ENCODE measurements around the gene RFX1. TPM values are rescaled to one million over a fixed set of nuclear protein-coding genes. Genes with fewer than 3 reads are reported as not detected.

Gene RFX1
- total and polyA plus RNA-seq, 2 of the 13 experiments (the other 11 are each of a cell fraction or from before 2014, with no cell fraction given) = 1.1 to 1.3 TPM

- TF ChIP-seq HOMEZ (CRISPR knock-in tag; IDR thresholded peaks at IDR 0.05; ENCODE audit: low read depth) = no peak
- TF ChIP-seq HOXA7 (CRISPR knock-in tag; IDR thresholded peaks at IDR 0.05) = no peak
- TF ChIP-seq ZNF552 (CRISPR knock-in tag; IDR thresholded peaks at IDR 0.05; ENCODE audit: borderline replicate concordance) = no peak
- no peak for TF ChIP-seq UBTF (CRISPR knock-in tag; IDR thresholded peaks at IDR 0.05)
- TF ChIP-seq PRDM10 (CRISPR knock-in tag; IDR thresholded peaks at IDR 0.05; ENCODE audit: low read depth) = no peak
- TF ChIP-seq GMEB2 (CRISPR knock-in tag; IDR thresholded peaks at IDR 0.05; ENCODE audit: low read depth) = no peak
- TF ChIP-seq ZNF543 (CRISPR knock-in tag; IDR thresholded peaks at IDR 0.05) = no peak
- TF ChIP-seq ELF3 (CRISPR knock-in tag; IDR thresholded peaks at IDR 0.05) = no peak
- no peak for TF ChIP-seq KIAA2018 (CRISPR knock-in tag; IDR thresholded peaks at IDR 0.05; ENCODE audit: borderline replicate concordance)
- TF ChIP-seq ZNF329 (CRISPR knock-in tag; IDR thresholded peaks at IDR 0.05; ENCODE audit: low read depth) = no peak
- no peak for TF ChIP-seq ZNF484 (CRISPR knock-in tag; IDR thresholded peaks at IDR 0.05; ENCODE audit: borderline replicate concordance, low read depth)
Observed at GRCh38 chr19:13981467-13981866, 24.7 kb downstream of the RFX1 start (continued).
